ENCODE measurements around the gene ACSL1.
A peak's percentile ranks its signal among the peaks of the same experiment; 100 is the strongest.

Gene ACSL1

DNA sequence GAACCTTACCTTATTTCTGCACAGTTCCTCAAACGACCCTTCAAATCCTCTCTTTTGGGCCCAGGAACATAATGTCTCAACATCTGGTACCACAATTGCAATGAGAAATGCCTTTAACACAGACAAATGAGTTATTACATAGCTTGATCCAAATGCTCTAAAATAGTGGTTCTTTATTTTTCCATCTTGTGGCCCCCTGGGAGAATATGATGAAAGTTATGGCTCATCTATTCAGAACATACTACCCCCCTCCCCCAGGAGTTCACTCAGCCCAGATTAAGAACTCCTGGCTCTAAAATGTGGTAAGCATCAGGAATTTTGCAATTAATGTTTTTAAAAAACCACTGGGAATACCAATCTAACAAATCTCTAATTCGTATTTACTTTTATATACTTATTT is 68.0 kb downstream of the ACSL1 start:
- DNase-seq (ENCODE audit: low read depth in 1 of 2, low spot score in 1 of 2) = no peak
- H3K27ac ChIP-seq (replicated peaks) = no peak overlapping the region
- H3K4me3 ChIP-seq (replicated peaks; ENCODE audit: insufficient read depth, low read length) = no peak overlapping the region
- TF ChIP-seq POLR2AphosphoS5 (IDR thresholded peaks at IDR 0.05; ENCODE audit: low read depth) (no peak), SPI1 (IDR thresholded peaks at IDR 0.05; ENCODE audit: borderline replicate concordance, low read depth) (no peak)
- no peaks in the 10 kb centered on the region for H3K27me3 ChIP-seq (ENCODE audit: insufficient read depth, poor library complexity, severe bottlenecking)

DNA sequence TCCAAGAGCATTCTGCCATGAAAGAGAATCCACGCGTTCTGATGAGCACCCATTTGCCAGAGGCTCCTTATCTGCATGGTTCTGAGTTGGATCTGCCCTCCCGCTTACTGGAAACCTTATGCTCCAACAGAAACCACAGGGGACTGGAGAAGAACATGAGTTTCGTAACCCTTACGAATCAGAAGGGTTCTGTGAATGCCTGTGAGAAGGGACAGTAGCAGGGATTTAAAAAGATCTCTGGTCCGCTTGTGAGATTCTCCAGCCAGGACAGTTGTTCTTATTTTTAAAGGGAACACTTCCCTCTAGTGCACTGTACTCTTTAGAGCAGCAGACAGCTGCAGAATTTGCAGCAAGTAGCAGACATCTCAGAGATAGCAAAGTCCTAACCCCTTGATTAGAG is 69.4 kb downstream of the ACSL1 start:
- no peak for DNase-seq (ENCODE audit: low read depth in 1 of 2, low spot score in 1 of 2)
- TF ChIP-seq GABPA (IDR thresholded peaks at IDR 0.05; ENCODE audit: low read depth) = no peak
- TF ChIP-seq POLR2AphosphoS5 (IDR thresholded peaks at IDR 0.05; ENCODE audit: low read depth) = no peak

DNA sequence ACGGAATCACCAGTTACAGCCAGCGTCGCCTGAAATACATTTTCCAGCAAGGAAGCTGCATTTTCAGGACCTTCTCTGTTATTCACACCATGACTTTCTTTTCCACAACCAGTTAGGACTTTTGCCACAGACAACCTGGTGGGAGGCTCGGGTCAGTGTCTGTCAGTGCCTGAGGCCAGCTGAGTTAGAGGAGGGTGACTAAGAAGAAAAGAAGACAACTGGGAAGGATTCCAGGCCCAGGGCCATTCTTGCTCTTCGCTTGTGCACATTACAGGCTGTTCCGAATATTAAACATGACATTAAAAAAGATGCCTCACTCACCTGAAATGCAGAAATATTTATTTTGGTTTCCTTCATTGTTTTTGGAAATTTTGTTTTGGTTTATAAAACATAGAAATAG is 70.5 kb downstream of the ACSL1 start:
- Histone ChIP-seq H3K4me3 (replicated peaks; ENCODE audit: insufficient read depth, low read length) (no peak overlapping the region), H3K27me3 (ENCODE audit: insufficient read depth, poor library complexity, severe bottlenecking) (no peaks in the 10 kb centered on the region), H3K27ac (replicated peaks) (no peak overlapping the region)
- DNase-seq (ENCODE audit: low read depth in 1 of 2, low spot score in 1 of 2) = no peak
- TF ChIP-seq, protein P1, sequence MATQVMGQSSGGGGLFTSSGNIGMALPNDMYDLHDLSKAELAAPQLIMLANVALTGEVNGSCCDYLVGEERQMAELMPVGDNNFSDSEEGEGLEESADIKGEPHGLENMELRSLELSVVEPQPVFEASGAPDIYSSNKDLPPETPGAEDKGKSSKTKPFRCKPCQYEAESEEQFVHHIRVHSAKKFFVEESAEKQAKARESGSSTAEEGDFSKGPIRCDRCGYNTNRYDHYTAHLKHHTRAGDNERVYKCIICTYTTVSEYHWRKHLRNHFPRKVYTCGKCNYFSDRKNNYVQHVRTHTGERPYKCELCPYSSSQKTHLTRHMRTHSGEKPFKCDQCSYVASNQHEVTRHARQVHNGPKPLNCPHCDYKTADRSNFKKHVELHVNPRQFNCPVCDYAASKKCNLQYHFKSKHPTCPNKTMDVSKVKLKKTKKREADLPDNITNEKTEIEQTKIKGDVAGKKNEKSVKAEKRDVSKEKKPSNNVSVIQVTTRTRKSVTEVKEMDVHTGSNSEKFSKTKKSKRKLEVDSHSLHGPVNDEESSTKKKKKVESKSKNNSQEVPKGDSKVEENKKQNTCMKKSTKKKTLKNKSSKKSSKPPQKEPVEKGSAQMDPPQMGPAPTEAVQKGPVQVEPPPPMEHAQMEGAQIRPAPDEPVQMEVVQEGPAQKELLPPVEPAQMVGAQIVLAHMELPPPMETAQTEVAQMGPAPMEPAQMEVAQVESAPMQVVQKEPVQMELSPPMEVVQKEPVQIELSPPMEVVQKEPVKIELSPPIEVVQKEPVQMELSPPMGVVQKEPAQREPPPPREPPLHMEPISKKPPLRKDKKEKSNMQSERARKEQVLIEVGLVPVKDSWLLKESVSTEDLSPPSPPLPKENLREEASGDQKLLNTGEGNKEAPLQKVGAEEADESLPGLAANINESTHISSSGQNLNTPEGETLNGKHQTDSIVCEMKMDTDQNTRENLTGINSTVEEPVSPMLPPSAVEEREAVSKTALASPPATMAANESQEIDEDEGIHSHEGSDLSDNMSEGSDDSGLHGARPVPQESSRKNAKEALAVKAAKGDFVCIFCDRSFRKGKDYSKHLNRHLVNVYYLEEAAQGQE (IDR thresholded peaks at IDR 0.05; ENCODE audit: insufficient replicate concordance, low read depth) = no peak

More for the DNA sequence above, 69.4 kb downstream of the ACSL1 start:
- no peak overlapping the region for H3K27ac ChIP-seq (replicated peaks)
- no peak overlapping the region for H3K4me3 ChIP-seq (replicated peaks; ENCODE audit: insufficient read depth, low read length)
- no peaks in the 10 kb centered on the region for H3K27me3 ChIP-seq (ENCODE audit: insufficient read depth, poor library complexity, severe bottlenecking)

DNA sequence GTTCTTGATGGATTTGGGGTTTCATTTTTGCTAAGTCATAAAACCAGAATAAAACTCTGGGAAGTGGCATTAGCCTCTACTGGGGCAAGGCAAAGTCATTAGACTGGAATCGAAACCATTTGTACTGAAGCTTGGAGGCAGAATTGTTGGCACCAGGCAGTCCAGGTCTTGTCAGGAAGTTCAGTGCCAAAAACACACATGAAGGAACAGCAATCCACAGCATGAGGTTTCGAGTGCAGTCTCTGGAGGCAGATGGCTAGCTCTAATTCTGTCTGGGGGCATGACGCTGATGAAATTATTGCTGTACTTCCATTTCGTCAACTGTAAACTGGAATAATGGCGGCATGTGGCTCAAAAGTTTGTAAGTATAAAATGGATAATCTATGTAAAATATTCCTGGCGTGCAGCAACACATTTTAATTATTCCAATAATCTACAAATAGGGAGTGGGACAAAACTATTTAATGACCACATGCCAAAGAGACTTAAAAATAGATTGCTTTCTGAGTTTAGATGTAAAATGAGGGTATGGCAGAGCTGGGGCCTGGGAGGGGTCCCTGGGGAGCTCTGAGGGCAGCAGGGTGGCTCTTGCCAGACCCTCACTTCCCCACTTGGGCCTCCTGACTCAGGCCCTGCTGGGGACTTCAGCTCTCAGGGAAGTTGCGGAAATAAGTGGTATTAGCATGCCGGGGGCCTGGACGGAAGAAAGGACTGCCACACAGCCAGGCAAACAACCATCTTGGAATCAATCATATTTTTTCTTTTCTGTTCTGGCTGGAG is 73.1 kb downstream of the ACSL1 start:
- TF ChIP-seq POLR2AphosphoS5 (IDR thresholded peaks at IDR 0.05; ENCODE audit: low read depth) = no peak
- TF ChIP-seq, protein P2, sequence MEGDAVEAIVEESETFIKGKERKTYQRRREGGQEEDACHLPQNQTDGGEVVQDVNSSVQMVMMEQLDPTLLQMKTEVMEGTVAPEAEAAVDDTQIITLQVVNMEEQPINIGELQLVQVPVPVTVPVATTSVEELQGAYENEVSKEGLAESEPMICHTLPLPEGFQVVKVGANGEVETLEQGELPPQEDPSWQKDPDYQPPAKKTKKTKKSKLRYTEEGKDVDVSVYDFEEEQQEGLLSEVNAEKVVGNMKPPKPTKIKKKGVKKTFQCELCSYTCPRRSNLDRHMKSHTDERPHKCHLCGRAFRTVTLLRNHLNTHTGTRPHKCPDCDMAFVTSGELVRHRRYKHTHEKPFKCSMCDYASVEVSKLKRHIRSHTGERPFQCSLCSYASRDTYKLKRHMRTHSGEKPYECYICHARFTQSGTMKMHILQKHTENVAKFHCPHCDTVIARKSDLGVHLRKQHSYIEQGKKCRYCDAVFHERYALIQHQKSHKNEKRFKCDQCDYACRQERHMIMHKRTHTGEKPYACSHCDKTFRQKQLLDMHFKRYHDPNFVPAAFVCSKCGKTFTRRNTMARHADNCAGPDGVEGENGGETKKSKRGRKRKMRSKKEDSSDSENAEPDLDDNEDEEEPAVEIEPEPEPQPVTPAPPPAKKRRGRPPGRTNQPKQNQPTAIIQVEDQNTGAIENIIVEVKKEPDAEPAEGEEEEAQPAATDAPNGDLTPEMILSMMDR (IDR thresholded peaks at IDR 0.05; ENCODE audit: insufficient read depth, low read length) = no peak
- TF ChIP-seq SPI1 (IDR thresholded peaks at IDR 0.05; ENCODE audit: borderline replicate concordance, low read depth) = no peak
- no peak for TF ChIP-seq GABPA (IDR thresholded peaks at IDR 0.05; ENCODE audit: low read depth)
- TF ChIP-seq, protein P1 (IDR thresholded peaks at IDR 0.05; ENCODE audit: insufficient replicate concordance, low read depth) = no peak
- no peak overlapping the region for H3K4me3 ChIP-seq (replicated peaks; ENCODE audit: insufficient read depth, low read length)

DNA sequence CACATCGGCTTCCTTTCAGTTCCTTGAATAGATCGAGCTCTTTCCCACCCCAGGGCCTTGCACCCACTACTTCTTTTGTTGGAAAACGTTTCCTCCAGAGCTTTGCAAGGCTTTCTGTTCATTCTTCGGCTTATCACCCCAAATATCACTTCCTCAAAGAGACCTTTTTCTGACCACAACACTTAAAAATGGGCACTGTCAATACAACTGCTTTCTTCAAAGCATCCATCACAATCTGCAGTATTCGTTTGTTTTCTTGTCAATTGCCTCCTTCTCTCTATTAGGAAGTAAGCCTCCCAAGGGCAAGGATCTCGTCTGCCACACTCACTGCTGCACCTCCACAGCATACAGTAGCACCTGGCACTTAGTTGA is 74.2 kb downstream of the ACSL1 start:
- H3K27me3 ChIP-seq (ENCODE audit: insufficient read depth, poor library complexity, severe bottlenecking) = no peaks in the 10 kb centered on the region
- TF ChIP-seq SPI1 (IDR thresholded peaks at IDR 0.05; ENCODE audit: borderline replicate concordance, low read depth) = peak; percentile 67; the same call in 1 of the 2 replicates
- TF ChIP-seq, protein P2 (IDR thresholded peaks at IDR 0.05; ENCODE audit: insufficient read depth, low read length) = no peak
- TF ChIP-seq POLR2AphosphoS5 (IDR thresholded peaks at IDR 0.05; ENCODE audit: low read depth) = no peak
- no peak overlapping the region for H3K4me3 ChIP-seq (replicated peaks; ENCODE audit: insufficient read depth, low read length)
- H3K27ac ChIP-seq (replicated peaks) = no peak overlapping the region
- DNase-seq (ENCODE audit: low read depth in 1 of 2, low spot score in 1 of 2) = peak in 1 of 2 experiments; percentile 49

More for the DNA sequence above, 73.1 kb downstream of the ACSL1 start:
- H3K27ac ChIP-seq (replicated peaks) = no peak overlapping the region
- H3K27me3 ChIP-seq (ENCODE audit: insufficient read depth, poor library complexity, severe bottlenecking) = no peaks in the 10 kb centered on the region
- no peak for DNase-seq (ENCODE audit: low read depth in 1 of 2, low spot score in 1 of 2)

Data from HL-60 (cell line).